Prostate gland (tissue), 2 donors: ENCODE results near the gene CPS1.

ENCODE experiments used
- CTCF ChIP-seq, 4 experiments: fragments of 200-600 bp in 2 of 4; fragments of 450-650 bp in 2 of 4; sonication (generic) in 2 of 4; IDR thresholded peaks; 1 replicate in 3 of 4; 2 replicates in 1 of 4; pipeline ENCODE4 v1.5.1; 2016 to 2019; ENCODE audit warnings: antibody characterized with exemption in 4 of 4, mild to moderate bottlenecking in 2 of 4, moderate library complexity in 2 of 4
- POLR2AphosphoS5 ChIP-seq: sonication (generic); formaldehyde crosslinking; IDR thresholded peaks from one replicate; pipeline ENCODE4 v1.6.1; 2017; ENCODE audit warnings: antibody characterized with exemption

GRCh38 chr2:210559182-210559581 is 2.8 kb downstream of the CPS1 start:
- TF ChIP-seq CTCF (IDR thresholded peaks at IDR 0.05) = no peak
- no peak for TF ChIP-seq POLR2AphosphoS5
